ENCODE measurements around the gene RAP1GAP2. TPM values are rescaled to one million over a fixed set of nuclear protein-coding genes. Genes with fewer than 3 reads are reported as not detected.

RAP1GAP2 gene
- total and polyA plus RNA-seq, 8 donors: 11.8 to 92.4 (median 31.0) TPM

DNA sequence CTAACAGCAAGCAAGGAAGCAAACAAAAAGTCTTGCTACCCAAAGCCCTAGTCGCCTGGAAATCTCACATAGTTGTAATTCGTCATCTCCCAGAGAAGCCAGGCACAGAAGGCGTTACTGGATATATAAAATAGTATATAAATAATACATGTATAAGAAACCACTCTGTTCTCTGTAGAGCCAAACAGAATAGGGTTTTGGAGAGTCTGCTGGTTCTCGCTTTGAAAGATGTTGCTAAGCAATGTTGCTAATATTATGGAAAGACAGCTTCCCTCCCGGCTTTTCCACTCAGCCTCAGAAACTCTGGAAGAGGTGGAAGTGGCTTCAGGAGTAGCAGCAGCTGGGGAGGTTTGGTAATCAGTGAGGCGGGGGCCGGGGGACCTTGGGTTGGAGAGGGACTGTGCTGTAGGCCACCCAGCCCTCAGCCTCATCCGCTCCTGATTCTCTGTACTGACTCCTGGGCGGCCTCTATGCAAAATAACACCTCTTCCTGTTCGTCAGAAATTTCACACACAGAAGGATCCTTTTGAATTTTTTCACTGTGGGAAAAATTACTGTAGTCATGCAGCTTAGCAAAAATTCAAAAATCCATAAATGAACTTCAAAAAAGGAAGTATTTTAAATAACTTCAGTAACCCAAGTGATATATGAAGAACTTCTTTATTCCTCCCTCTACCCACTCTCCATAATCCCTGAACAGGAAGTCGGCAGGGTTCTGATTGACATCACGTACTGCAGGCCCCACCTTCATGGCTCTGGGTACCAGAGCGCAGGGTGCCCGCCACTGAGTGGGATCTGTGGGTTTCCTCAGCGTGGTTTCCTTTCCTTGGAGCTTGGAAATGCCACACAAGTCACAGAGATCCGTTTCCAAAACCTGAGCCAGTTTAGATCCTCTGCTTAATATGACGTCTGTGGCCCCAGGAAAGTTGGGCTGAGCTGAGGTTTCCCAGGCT, 51.4 kb downstream of the RAP1GAP2 start:
- no peak overlapping the region for H3K4me3 ChIP-seq
- intact Hi-C loops (cut with DNase I; ENCODE audit: low total_unique reads): loop anchor here (5.0 kb wide), 1 partner anchor 80 kb away; no protein-coding TSS in a partner anchor
- 65 to 76% (median 72%) methylated on average over 17 of the region's 17 CpGs for WGBS, 5 donors
- no peaks in the 10 kb centered on the region for H3K9me3 ChIP-seq
- TF ChIP-seq, protein P1, sequence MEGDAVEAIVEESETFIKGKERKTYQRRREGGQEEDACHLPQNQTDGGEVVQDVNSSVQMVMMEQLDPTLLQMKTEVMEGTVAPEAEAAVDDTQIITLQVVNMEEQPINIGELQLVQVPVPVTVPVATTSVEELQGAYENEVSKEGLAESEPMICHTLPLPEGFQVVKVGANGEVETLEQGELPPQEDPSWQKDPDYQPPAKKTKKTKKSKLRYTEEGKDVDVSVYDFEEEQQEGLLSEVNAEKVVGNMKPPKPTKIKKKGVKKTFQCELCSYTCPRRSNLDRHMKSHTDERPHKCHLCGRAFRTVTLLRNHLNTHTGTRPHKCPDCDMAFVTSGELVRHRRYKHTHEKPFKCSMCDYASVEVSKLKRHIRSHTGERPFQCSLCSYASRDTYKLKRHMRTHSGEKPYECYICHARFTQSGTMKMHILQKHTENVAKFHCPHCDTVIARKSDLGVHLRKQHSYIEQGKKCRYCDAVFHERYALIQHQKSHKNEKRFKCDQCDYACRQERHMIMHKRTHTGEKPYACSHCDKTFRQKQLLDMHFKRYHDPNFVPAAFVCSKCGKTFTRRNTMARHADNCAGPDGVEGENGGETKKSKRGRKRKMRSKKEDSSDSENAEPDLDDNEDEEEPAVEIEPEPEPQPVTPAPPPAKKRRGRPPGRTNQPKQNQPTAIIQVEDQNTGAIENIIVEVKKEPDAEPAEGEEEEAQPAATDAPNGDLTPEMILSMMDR (IDR thresholded peaks at IDR 0.05): no peak
- TF ChIP-seq EP300 (IDR thresholded peaks at IDR 0.05) (no peak), POLR2AphosphoS5 (IDR thresholded peaks at IDR 0.05) (no peak), POLR2A (IDR thresholded peaks at IDR 0.05) (no peak)
- H3K27me3 ChIP-seq: peaks cover 0 to 6% (median 0%) of the 10 kb centered on the region in 3 donors
- no peaks in the 10 kb centered on the region for H3K36me3 ChIP-seq
- DNase-seq: peak in 1 of 2 donors; percentile 27
- H3K27ac ChIP-seq: peak overlapping the region in 1 of 5 donors; percentile 31
- H3K4me1 ChIP-seq: peaks cover 8 to 24% (median 16%) of the 10 kb centered on the region in 4 donors

GRCh38 chr17:2849327-2849670, 53.1 kb downstream of the RAP1GAP2 start:
- intact Hi-C loops (cut with DNase I; ENCODE audit: low total_unique reads): loop anchor here (5.0 kb wide), 1 partner anchor 78 kb away; no protein-coding TSS in a partner anchor
- Histone ChIP-seq H3K4me3 (no peak overlapping the region), H3K36me3 (no peaks in the 10 kb centered on the region), H3K27ac (peak overlapping the region in 4 of 5 donors; percentile 18 to 64 (median 28)), H3K27me3 (peaks cover 0 to 18% (median 3%) of the 10 kb centered on the region in 3 donors), H3K9me3 (no peaks in the 10 kb centered on the region), H3K4me1 (peaks cover 15 to 36% (median 27%) of the 10 kb centered on the region in 4 donors)
- TF ChIP-seq POLR2A (IDR thresholded peaks at IDR 0.05) (no peak), EP300 (IDR thresholded peaks at IDR 0.05) (no peak), POLR2AphosphoS5 (IDR thresholded peaks at IDR 0.05) (no peak)
- TF ChIP-seq, protein P1 (IDR thresholded peaks at IDR 0.05): no peak
- 55 to 66% (median 63%) methylated on average over 11 to 13 of the region's 13 CpGs for WGBS, 5 donors
- peak in 1 of 2 donors; percentile 56 for DNase-seq

- Histone ChIP-seq H3K4me3 (no peak overlapping the region), H3K9me3 (no peaks in the 10 kb centered on the region), H3K27me3 (peaks cover 0 to 33% (median 12%) of the 10 kb centered on the region in 3 donors), H3K27ac (peak overlapping the region in 1 of 5 donors; percentile 54), H3K36me3 (no peaks in the 10 kb centered on the region), H3K4me1 (peaks cover 30 to 53% (median 36%) of the 10 kb centered on the region in 4 donors)
- WGBS, 5 donors: 66 to 81% (median 75%) methylated on average over 6 of the region's 6 CpGs
- no peak for DNase-seq
- intact Hi-C loops (cut with DNase I; ENCODE audit: low total_unique reads): loop anchor here (5.0 kb wide), 1 partner anchor 156 kb away; no protein-coding TSS in a partner anchor
- TF ChIP-seq EP300 (IDR thresholded peaks at IDR 0.05) (no peak), POLR2A (IDR thresholded peaks at IDR 0.05) (no peak), POLR2AphosphoS5 (IDR thresholded peaks at IDR 0.05) (no peak)
- TF ChIP-seq, protein P1 (IDR thresholded peaks at IDR 0.05): no peak
Observed at GRCh38 chr17:2850991-2851390, 54.8 kb downstream of the RAP1GAP2 start.

DNA sequence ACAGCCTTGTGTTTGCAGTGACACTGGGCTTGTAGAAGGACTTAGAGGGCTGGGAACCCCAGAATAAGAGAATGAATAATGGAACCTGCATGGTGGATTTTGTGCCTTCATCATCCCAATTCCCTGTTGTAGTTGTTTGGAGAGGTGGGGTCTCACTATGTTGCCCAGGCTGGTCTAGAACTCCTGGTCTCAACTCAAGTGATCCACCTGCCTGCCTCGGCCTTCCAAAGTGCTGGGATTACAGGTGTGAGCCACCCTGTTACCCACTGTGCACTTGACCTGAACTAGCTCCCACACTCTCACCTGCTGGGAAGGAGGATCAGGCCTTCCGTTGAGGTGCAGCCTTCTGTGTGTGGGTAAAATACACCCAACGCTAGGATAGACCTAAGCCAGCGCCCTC, 55.4 kb downstream of the RAP1GAP2 start:
- TF ChIP-seq POLR2A (IDR thresholded peaks at IDR 0.05) (no peak), EP300 (IDR thresholded peaks at IDR 0.05) (no peak), POLR2AphosphoS5 (IDR thresholded peaks at IDR 0.05) (no peak)
- TF ChIP-seq, protein P1 (IDR thresholded peaks at IDR 0.05): no peak
- peaks cover 30 to 59% (median 36%) of the 10 kb centered on the region in 4 donors for H3K4me1 ChIP-seq
- H3K27ac ChIP-seq: peak overlapping the region in 3 of 5 donors; percentile 88 to 94 (median 89)
- no peaks in the 10 kb centered on the region for H3K36me3 ChIP-seq
- no peak for DNase-seq
- no peaks in the 10 kb centered on the region for H3K9me3 ChIP-seq
- intact Hi-C loops (cut with DNase I; ENCODE audit: low total_unique reads): loop anchor here (5.0 kb wide), 1 partner anchor 156 kb away; no protein-coding TSS in a partner anchor
- WGBS, 5 donors: 67 to 83% (median 74%) methylated on average over 4 of the region's 4 CpGs
- no peak overlapping the region for H3K4me3 ChIP-seq
- peaks cover 0 to 40% (median 12%) of the 10 kb centered on the region in 3 donors for H3K27me3 ChIP-seq
